Breast epithelium (tissue), 4 donors: ENCODE data around the gene CPHXL2. TPM values are rescaled to one million over a fixed set of nuclear protein-coding genes. Genes with fewer than 3 reads are reported as not detected.

Source experiments
- DNase-seq, 2 donors: peaks; one replicate each; pipeline ENCODE4 v3.0.0-alpha.2; 2019; ENCODE audit warnings: low spot score in 2 of 2
- H3K27ac ChIP-seq, 2 donors: fragments of 200-600 bp; sonication (generic) in 1 of 2; one replicate each; pipeline ENCODE4 v1.5.1; 2016 to 2019; ENCODE audit warnings: mild to moderate bottlenecking in 1 of 2
- H3K27me3 ChIP-seq, 2 donors: fragments of 200-600 bp; sonication (generic) in 1 of 2; one replicate each; pipeline versions ENCODE4 v1.5.1 to v1.6.0; 2017 to 2019; ENCODE audit warnings: control low read depth in 1 of 2, mild to moderate bottlenecking in 1 of 2
- H3K36me3 ChIP-seq: fragments of 200-600 bp; one replicate; pipeline ENCODE4 v1.5.1; 2019
- H3K4me1 ChIP-seq, 2 donors: fragments of 200-600 bp; sonication (generic); one replicate each; pipeline ENCODE4 v1.5.1; 2016 to 2019; ENCODE audit warnings: control low read depth in 1 of 2
- H3K4me3 ChIP-seq, 3 donors: fragments of 200-600 bp; sonication (generic); 1 replicate in 2 of 3; 2 replicates in 1 of 3; pipeline ENCODE4 v1.5.1; 2016 to 2019; ENCODE audit warnings: mild to moderate bottlenecking in 3 of 3, moderate library complexity in 2 of 3
- H3K9me3 ChIP-seq, 2 donors: fragments of 200-600 bp; sonication (generic) in 1 of 2; one replicate each; pipeline ENCODE4 v1.5.1; 2016 to 2019; ENCODE audit warnings: control low read depth in 1 of 2
- POLR2A ChIP-seq: fragments of 450-650 bp; IDR thresholded peaks from one replicate; pipeline ENCODE4 v1.6.1; 2016; ENCODE audit warnings: antibody characterized with exemption, mild to moderate bottlenecking, moderate library complexity
- POLR2AphosphoS5 ChIP-seq, 3 donors: sonication (generic); formaldehyde crosslinking; IDR thresholded peaks; one replicate each; pipeline ENCODE4 v1.6.1; 2017; ENCODE audit warnings: antibody characterized with exemption in 3 of 3
- intact Hi-C: fragments of 100-400 bp; cut with DNase I; formaldehyde crosslinking; loops from one replicate; pipeline ENCODE4 v1.15.1; 2023; ENCODE audit warnings: low total_unique reads
- total RNA-seq, 3 donors: library from RNA; depleted of rRNA; stranded (reverse); fragments of >200 nt; gene quantifications; one replicate each; pipeline ENCODE4 v1.1.0, GENCODE V29; 2016
- TF ChIP-seq, protein P1 (sequence below), 3 donors: fragments of 450-650 bp; IDR thresholded peaks; one replicate each; pipeline ENCODE4 v1.5.1; 2016 to 2017; ENCODE audit warnings: antibody characterized with exemption in 3 of 3, mild to moderate bottlenecking in 3 of 3, moderate library complexity in 3 of 3

Gene CPHXL2
- not detected for total RNA-seq

DNA sequence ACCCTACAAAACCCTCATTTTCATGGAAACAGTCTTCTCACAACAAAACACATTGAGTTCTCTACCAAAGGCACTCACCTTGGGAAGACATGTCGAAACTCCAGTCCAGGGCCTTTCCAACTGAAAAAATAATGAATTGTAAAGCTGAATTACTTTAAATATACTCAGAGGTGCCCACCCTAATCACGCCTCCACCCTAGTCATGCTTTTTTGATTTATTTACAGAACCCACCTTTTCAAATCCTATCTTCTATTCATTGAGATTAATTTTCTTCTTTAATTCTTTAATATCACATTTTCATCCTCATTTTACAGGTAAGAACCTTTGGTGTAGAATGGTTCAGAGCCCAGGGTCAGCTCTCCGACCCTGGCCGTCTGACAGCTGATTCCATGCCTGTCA is at the start of gene CPHXL2:
CPHXL2 (minus strand) TSS at position 101 of the 400 bp plus-strand sequence; CDS start at position 91, 10 bp downstream.
- no peaks in the 10 kb centered on the region for H3K9me3 ChIP-seq
- no peaks in the 10 kb centered on the region for H3K4me1 ChIP-seq
- no peaks in the 10 kb centered on the region for H3K27me3 ChIP-seq
- intact Hi-C loops: no loop called here
- H3K4me3 ChIP-seq: no peak within 1 kb of the TSS
- no peak within 1 kb of the TSS for H3K27ac ChIP-seq
- no peak for TF ChIP-seq POLR2A
- TF ChIP-seq, protein P1, sequence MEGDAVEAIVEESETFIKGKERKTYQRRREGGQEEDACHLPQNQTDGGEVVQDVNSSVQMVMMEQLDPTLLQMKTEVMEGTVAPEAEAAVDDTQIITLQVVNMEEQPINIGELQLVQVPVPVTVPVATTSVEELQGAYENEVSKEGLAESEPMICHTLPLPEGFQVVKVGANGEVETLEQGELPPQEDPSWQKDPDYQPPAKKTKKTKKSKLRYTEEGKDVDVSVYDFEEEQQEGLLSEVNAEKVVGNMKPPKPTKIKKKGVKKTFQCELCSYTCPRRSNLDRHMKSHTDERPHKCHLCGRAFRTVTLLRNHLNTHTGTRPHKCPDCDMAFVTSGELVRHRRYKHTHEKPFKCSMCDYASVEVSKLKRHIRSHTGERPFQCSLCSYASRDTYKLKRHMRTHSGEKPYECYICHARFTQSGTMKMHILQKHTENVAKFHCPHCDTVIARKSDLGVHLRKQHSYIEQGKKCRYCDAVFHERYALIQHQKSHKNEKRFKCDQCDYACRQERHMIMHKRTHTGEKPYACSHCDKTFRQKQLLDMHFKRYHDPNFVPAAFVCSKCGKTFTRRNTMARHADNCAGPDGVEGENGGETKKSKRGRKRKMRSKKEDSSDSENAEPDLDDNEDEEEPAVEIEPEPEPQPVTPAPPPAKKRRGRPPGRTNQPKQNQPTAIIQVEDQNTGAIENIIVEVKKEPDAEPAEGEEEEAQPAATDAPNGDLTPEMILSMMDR (IDR thresholded peaks at IDR 0.05): no peak
- no peak for TF ChIP-seq POLR2AphosphoS5 (IDR thresholded peaks at IDR 0.05)
- no peak for DNase-seq
- no peaks in the 10 kb centered on the region for H3K36me3 ChIP-seq

DNA sequence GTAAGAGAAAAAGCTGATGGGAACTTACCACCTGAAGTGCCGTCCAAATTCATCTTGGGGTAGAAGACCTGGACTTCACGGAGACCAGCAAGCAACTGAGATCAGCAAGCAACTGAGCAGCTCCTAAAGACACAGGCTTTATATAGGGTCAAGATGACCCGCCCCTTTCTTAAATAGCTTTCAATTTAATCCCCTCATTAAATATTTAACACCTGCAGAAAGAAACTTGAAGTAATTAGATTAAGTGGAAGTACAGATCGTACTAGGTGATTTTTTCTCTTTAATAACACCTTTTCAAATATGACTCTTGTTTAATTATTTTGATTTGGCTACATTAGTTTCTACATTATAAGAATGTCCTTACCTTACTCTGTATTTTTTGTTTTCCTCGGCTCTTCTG is 49.6 kb upstream of the CPHXL2 start, which contains the start of gene CPHXL:
CPHXL (minus strand) TSS at position 101 of the 400 bp plus-strand sequence; CDS start at position 53, 48 bp downstream.
- DNase-seq: no peak
- TF ChIP-seq POLR2AphosphoS5 (IDR thresholded peaks at IDR 0.05) (no peak), POLR2A (no peak)
- TF ChIP-seq, protein P1 (IDR thresholded peaks at IDR 0.05): no peak
- Histone ChIP-seq H3K9me3 (no peaks in the 10 kb centered on the region), H3K27me3 (no peaks in the 10 kb centered on the region), H3K4me3 (no peak within 1 kb of the TSS), H3K4me1 (no peaks in the 10 kb centered on the region), H3K27ac (no peak within 1 kb of the TSS), H3K36me3 (no peaks in the 10 kb centered on the region)
- intact Hi-C loops: no loop called here

DNA sequence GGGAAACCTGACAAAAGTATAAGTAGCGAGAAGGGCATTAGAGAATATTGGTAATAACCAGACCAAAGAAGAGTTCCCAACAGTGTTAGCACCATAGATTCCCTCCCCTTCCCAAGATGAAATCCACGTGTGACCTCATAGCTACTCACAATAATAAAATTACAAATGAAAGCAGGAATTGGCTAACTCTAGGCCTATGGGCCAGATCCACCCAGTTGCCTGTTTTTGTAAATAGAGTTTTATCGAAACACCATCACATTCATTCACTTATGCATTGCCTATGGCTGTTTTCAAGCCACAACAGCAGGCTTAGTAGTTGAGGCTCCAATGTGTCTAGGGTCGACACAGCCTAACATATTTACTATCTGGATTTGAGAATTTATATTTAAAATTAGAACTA is 41.6 kb upstream of the CPHXL2 start:
- no peaks in the 10 kb centered on the region for H3K36me3 ChIP-seq
- no peak overlapping the region for H3K4me3 ChIP-seq
- no peaks in the 10 kb centered on the region for H3K4me1 ChIP-seq
- no peak for DNase-seq
- no peak overlapping the region for H3K27ac ChIP-seq
- intact Hi-C loops: no loop called here
- no peaks in the 10 kb centered on the region for H3K27me3 ChIP-seq
- TF ChIP-seq POLR2A: no peak
- TF ChIP-seq POLR2AphosphoS5 (IDR thresholded peaks at IDR 0.05): no peak
- TF ChIP-seq, protein P1 (IDR thresholded peaks at IDR 0.05): no peak
- H3K9me3 ChIP-seq: peaks cover 8 to 9% of the 10 kb centered on the region in 2 donors

DNA sequence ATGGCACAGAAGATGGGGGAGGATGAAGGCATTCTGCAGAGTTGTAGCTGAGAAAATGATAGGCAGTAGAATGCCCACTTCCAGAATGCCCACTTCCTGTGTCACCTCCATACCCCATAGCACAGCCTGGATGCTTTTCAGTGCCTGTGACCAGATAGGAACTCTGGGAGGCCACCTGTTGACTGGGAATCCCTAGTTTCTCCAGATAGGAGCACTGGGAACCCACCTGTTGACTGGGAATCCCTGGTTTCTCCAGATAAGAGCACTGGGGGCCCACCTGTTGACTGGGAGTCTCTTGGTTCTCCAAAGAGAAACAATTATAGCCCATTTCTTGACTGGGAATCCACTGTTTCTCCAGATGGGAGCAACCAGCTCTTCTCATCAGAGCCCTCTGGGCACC is 37.9 kb upstream of the CPHXL2 start:
- TF ChIP-seq POLR2AphosphoS5 (IDR thresholded peaks at IDR 0.05): no peak
- TF ChIP-seq, protein P1 (IDR thresholded peaks at IDR 0.05): no peak
- no peak for TF ChIP-seq POLR2A
- H3K4me3 ChIP-seq: no peak overlapping the region
- intact Hi-C loops: no loop called here
- no peak overlapping the region for H3K27ac ChIP-seq
- H3K27me3 ChIP-seq: no peaks in the 10 kb centered on the region
- DNase-seq: no peak
- H3K4me1 ChIP-seq: no peaks in the 10 kb centered on the region
- peaks cover 12 to 25% of the 10 kb centered on the region in 2 donors for H3K9me3 ChIP-seq
- H3K36me3 ChIP-seq: no peaks in the 10 kb centered on the region

DNA sequence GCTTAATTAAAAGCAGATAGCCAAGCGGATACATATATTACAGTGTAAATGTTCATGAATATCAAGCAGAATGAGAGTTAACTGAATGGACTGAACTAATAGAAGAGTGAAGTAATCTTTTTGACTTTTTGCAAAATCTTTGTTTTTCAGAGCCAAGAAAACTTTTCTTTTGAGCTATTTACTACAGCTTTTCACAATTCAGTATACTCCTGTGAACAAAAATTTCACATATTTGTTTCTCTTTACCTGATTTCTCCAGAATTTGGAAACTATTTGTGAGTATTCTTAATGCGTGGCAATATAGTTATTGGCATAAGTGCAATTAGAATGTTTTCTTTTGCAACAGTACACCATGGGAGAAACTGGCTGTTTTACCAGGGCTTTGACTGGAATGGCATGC is 33.5 kb upstream of the CPHXL2 start:
- Histone ChIP-seq H3K4me3 (no peak overlapping the region), H3K27ac (no peak overlapping the region), H3K27me3 (no peaks in the 10 kb centered on the region), H3K4me1 (no peaks in the 10 kb centered on the region), H3K36me3 (no peaks in the 10 kb centered on the region), H3K9me3 (peaks cover 8 to 36% of the 10 kb centered on the region in 2 donors)
- TF ChIP-seq, protein P1 (IDR thresholded peaks at IDR 0.05): no peak
- TF ChIP-seq POLR2AphosphoS5 (IDR thresholded peaks at IDR 0.05): no peak
- TF ChIP-seq POLR2A: no peak
- intact Hi-C loops: no loop called here
- DNase-seq: no peak
